Trophoblast cell (in vitro differentiated cells and primary cell): Measurements from ENCODE around the gene OSBPL1A.
A peak's percentile ranks its signal among the peaks of the same experiment; 100 is the strongest.

ENCODE experiments used
- DNase-seq, 2 donors: peaks; one replicate each; pipeline ENCODE4 v3.0.0-alpha.2; 2016
- H2AFZ ChIP-seq: 2 replicates; pipeline ENCODE4 v1.6.1; 2013; ENCODE audit warnings: low read length, moderate library complexity, mild to moderate bottlenecking; ENCODE audit not compliant: insufficient read depth, poor library complexity
- H2AK5ac ChIP-seq: 2 replicates; pipeline ENCODE4 v1.6.1; 2013; ENCODE audit warnings: mild to moderate bottlenecking, low read length
- H2BK120ac ChIP-seq: 2 replicates; pipeline ENCODE4 v1.6.1; 2013; ENCODE audit warnings: low read length, mild to moderate bottlenecking, moderate library complexity; ENCODE audit not compliant: insufficient read depth, poor library complexity
- H2BK12ac ChIP-seq: 2 replicates; pipeline ENCODE4 v1.6.1; 2013; ENCODE audit warnings: mild to moderate bottlenecking, low read length, moderate library complexity
- H2BK5ac ChIP-seq: 2 replicates; pipeline ENCODE4 v1.6.1; 2013; ENCODE audit warnings: low read length, low read depth, moderate library complexity, mild to moderate bottlenecking; ENCODE audit not compliant: poor library complexity
- H3K14ac ChIP-seq: 2 replicates; pipeline ENCODE4 v1.6.1; 2013; ENCODE audit warnings: mild to moderate bottlenecking, low read length
- H3K18ac ChIP-seq: 2 replicates; pipeline ENCODE4 v1.6.1; 2013; ENCODE audit warnings: mild to moderate bottlenecking, low read length
- H3K23ac ChIP-seq: 2 replicates; pipeline ENCODE4 v1.6.1; 2013; ENCODE audit warnings: low read length
- H3K27ac ChIP-seq: 2 replicates; pipeline ENCODE4 v1.5.1; 2013; ENCODE audit warnings: low read depth, mild to moderate bottlenecking, inconsistent platforms, low read length, moderate library complexity
- H3K27me3 ChIP-seq: 2 replicates; pipeline ENCODE4 v1.6.1; 2013; ENCODE audit warnings: inconsistent platforms, mild to moderate bottlenecking, low read length, moderate library complexity; ENCODE audit not compliant: insufficient read depth
- H3K36me3 ChIP-seq, 2 experiments: 1 replicate in 1 of 2; 2 replicates in 1 of 2; pipeline ENCODE4 v1.6.1; 2013; ENCODE audit warnings: low read length in 2 of 2, mild to moderate bottlenecking in 2 of 2, moderate library complexity in 1 of 2; ENCODE audit not compliant: insufficient read depth in 2 of 2, control insufficient read depth in 1 of 2
- H3K4ac ChIP-seq: 2 replicates; pipeline ENCODE4 v1.6.1; 2013; ENCODE audit warnings: low read depth, mild to moderate bottlenecking, low read length, moderate library complexity
- H3K4me1 ChIP-seq, 2 experiments: 1 replicate in 1 of 2; 2 replicates in 1 of 2; pipeline ENCODE4 v1.6.1; 2013; ENCODE audit warnings: low read length in 2 of 2, mild to moderate bottlenecking in 2 of 2, moderate library complexity in 1 of 2; ENCODE audit not compliant: insufficient read depth in 2 of 2, control insufficient read depth in 1 of 2
- H3K4me2 ChIP-seq: 2 replicates; pipeline ENCODE4 v1.6.1; 2013; ENCODE audit warnings: inconsistent platforms, mild to moderate bottlenecking, low read length, moderate library complexity
- H3K4me3 ChIP-seq: 2 replicates; pipeline ENCODE4 v1.5.1; 2013; ENCODE audit warnings: mild to moderate bottlenecking, low read depth, low read length, inconsistent platforms
- H3K79me1 ChIP-seq: one replicate; pipeline ENCODE4 v1.6.1; 2013; ENCODE audit warnings: low read length
- H3K79me2 ChIP-seq: 2 replicates; pipeline ENCODE4 v1.6.1; 2013; ENCODE audit warnings: low read length, mild to moderate bottlenecking; ENCODE audit not compliant: control insufficient read depth, insufficient read depth, poor library complexity
- H3K9ac ChIP-seq: 2 replicates; pipeline ENCODE4 v1.6.1; 2013; ENCODE audit warnings: mild to moderate bottlenecking, low read length
- H3K9me3 ChIP-seq: 2 replicates; pipeline ENCODE4 v1.6.1; 2013; ENCODE audit warnings: low read depth, mild to moderate bottlenecking, control low read depth, inconsistent platforms, low read length; ENCODE audit not compliant: insufficient read depth
- H4K12ac ChIP-seq: 2 replicates; pipeline ENCODE4 v1.6.1; 2013; ENCODE audit warnings: low read depth, mild to moderate bottlenecking, low read length, moderate library complexity
- H4K8ac ChIP-seq: 2 replicates; pipeline ENCODE4 v1.6.1; 2013; ENCODE audit warnings: low read depth, mild to moderate bottlenecking, low read length, moderate library complexity
- H4K91ac ChIP-seq: one replicate; pipeline ENCODE4 v1.6.1; 2013; ENCODE audit warnings: low read depth, mild to moderate bottlenecking, low read length, moderate library complexity
- WGBS: extraction: QIAGEN DNeasy Blood & Tissue Kit; methylation state at CpG from one replicate; pipeline ENCODE4 v1.1.7; 2013; ENCODE audit warnings: missing lambda C conversion rate; ENCODE audit not compliant: insufficient read length, insufficient coverage; ENCODE audit errors: extremely low coverage; 5-methylcytosine and 5-hydroxymethylcytosine counted together

Gene OSBPL1A

DNA sequence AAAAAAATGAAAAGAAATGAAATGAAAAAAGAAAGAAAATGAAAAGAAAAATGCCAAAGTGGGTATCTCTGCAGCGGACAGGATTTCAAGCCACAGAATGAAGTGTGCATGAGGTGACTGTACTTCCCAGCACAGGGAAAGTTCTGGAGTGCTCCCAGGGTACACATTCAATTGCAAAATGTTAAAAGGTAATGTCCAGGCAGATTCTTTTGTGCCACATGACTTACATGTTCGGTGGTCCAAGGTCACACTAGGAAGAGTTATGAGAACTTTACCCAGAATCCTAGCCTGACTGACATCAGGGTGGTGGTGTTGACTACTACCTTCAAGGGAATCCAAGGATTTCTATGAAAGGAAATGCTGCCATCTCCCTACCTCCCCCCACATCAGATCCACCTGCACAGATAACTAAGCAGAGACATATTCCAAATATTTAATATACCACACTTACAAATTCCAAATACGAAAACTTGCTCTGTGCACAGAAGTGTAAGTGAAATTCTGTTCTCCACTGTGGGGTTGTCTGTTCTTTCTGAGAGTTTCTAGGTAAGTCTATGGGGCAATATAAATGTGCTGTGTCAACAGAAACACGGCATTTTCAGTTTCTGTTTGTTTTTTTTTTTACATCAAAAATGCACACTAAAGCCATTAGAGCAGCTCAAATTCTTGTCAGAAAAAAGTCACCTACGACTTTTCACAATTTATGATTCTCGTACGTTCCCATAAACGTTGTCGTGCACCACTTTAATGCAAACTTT is 202.1 kb downstream of the OSBPL1A start:
- Histone ChIP-seq H2AK5ac (no peak overlapping the region), H3K9ac (no peak overlapping the region), H3K27me3 (no peaks in the 10 kb centered on the region), H3K9me3 (peaks cover 2% of the 10 kb centered on the region), H3K36me3 (no peaks in the 10 kb centered on the region), H3K4ac (no peak overlapping the region), H3K14ac (no peak overlapping the region), H3K4me1 (peaks cover 0 to 2% of the 10 kb centered on the region in 2 experiments), H2BK120ac (no peak overlapping the region), H3K79me1 (no peaks in the 10 kb centered on the region), H3K27ac (no peak overlapping the region), H2AFZ (no peak overlapping the region), H4K91ac (no peak overlapping the region), H3K79me2 (no peaks in the 10 kb centered on the region), H4K12ac (no peak overlapping the region), H3K23ac (no peak overlapping the region), H2BK5ac (no peak overlapping the region), H4K8ac (no peak overlapping the region), H3K4me2 (no peak overlapping the region), H3K4me3 (no peak overlapping the region), H2BK12ac (no peak overlapping the region), H3K18ac (no peak overlapping the region)
- no CpG with 5 or more reads among the region's 9 CpGs for WGBS
- no peak for DNase-seq

DNA sequence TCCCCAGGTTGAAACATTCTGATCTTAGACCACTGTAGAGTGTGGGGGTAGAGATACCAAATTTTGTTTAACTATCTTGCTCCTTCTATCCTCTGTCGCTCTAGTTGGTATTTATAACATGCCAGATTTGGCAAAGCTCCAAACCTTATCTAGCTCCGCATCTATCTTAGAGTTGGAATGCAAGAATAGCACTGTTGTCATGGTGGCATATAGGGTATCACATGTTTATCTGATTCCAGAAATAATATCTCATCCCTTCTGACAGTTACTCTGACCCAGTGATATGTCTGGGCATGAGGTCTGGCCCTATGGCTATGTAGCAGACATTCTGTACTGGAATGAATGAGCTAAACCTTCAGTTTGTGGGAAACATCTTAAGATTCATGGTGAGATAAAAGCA is 207.0 kb downstream of the OSBPL1A start:
- WGBS = no CpG with 5 or more reads among the region's 2 CpGs
- peaks cover 0 to 2% of the 10 kb centered on the region in 2 experiments for H3K4me1 ChIP-seq
- no peak overlapping the region for H2BK12ac ChIP-seq
- no peak overlapping the region for H3K18ac ChIP-seq
- H3K4ac ChIP-seq = no peak overlapping the region
- no peak overlapping the region for H3K23ac ChIP-seq
- DNase-seq = peak in 1 of 2 donors; percentile 47
- H3K14ac ChIP-seq = no peak overlapping the region
- H3K36me3 ChIP-seq = no peaks in the 10 kb centered on the region
- H3K27me3 ChIP-seq = no peaks in the 10 kb centered on the region
- H3K4me3 ChIP-seq = no peak overlapping the region
- no peak overlapping the region for H2BK120ac ChIP-seq
- H4K12ac ChIP-seq = no peak overlapping the region
- no peak overlapping the region for H4K8ac ChIP-seq
- no peak overlapping the region for H4K91ac ChIP-seq
- no peaks in the 10 kb centered on the region for H3K79me1 ChIP-seq
- H3K9me3 ChIP-seq = no peaks in the 10 kb centered on the region
- H3K79me2 ChIP-seq = no peaks in the 10 kb centered on the region
- H2AFZ ChIP-seq = no peak overlapping the region
- H2BK5ac ChIP-seq = no peak overlapping the region
- H3K9ac ChIP-seq = no peak overlapping the region
- no peak overlapping the region for H3K27ac ChIP-seq
- no peak overlapping the region for H2AK5ac ChIP-seq
- H3K4me2 ChIP-seq = no peak overlapping the region

DNA sequence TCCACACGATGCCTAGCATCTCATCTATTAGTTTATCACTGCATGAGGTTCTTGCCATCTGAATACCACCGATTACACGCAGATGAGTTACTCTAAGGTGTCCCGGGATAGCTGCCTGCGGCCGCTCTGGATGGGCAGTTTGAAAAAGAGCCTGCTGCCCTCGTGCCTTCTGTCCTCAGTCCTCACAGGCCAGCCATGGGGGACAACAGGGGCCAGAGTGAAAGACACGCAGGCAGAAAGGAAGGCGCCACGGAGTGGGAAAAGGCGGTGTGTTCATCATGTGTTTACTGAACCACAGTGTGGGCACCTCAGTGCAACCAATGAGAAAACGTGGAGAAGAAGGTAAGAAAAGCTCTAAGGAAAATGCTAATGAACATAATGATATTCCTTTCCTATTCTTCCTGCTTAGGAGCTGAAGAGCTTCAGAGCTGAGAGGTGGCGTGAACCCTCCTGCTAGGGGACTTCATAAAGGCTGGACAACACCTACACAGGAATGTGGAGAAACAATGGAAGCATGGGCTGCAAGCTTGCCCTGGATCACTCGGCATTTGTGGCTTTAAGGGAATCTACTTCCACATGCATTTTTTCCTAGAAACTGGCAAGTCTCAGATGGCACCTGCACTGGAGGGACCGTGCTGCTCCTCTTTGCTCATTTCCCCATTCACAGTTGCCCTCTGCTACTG is 207.8 kb downstream of the OSBPL1A start:
- DNase-seq = no peak
- Histone ChIP-seq H2AK5ac (no peak overlapping the region), H2BK120ac (no peak overlapping the region), H3K14ac (no peak overlapping the region), H2BK12ac (no peak overlapping the region), H3K4me1 (peaks cover 0 to 2% of the 10 kb centered on the region in 2 experiments), H4K12ac (no peak overlapping the region), H3K79me1 (no peaks in the 10 kb centered on the region), H3K4me2 (no peak overlapping the region), H3K9ac (no peak overlapping the region), H3K36me3 (no peaks in the 10 kb centered on the region), H2BK5ac (no peak overlapping the region), H3K27me3 (no peaks in the 10 kb centered on the region), H2AFZ (no peak overlapping the region), H3K27ac (no peak overlapping the region), H3K79me2 (no peaks in the 10 kb centered on the region), H3K9me3 (no peaks in the 10 kb centered on the region), H3K18ac (no peak overlapping the region), H3K4me3 (no peak overlapping the region), H3K4ac (no peak overlapping the region), H4K8ac (no peak overlapping the region), H3K23ac (no peak overlapping the region), H4K91ac (no peak overlapping the region)
- WGBS = no CpG with 5 or more reads among the region's 15 CpGs

DNA sequence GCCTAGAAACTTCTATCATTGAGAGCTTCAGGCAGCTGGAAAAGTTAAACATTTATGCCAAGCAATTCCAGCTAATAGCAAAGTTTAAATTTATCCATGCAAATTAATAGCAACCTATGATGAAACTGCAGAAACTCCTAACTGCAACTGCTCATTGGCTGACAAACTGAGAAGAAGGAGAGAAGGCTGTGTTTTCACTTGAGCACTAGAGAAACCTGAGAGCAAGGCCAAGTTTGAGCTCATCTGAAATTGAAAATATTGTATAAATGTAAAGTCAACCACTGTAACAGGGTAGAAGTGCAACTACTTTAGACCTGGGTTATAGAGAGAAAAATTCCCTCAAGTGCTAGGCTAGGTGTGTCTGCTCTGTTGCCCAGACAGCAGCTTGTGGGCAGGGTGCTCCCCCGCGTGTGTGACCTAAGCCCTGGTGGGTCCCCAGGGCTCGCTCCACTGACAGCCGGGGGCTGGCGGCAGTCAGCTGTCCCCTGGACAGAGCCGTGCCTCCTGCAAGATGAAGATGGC is 208.6 kb downstream of the OSBPL1A start:
- Histone ChIP-seq H2AK5ac (no peak overlapping the region), H3K14ac (no peak overlapping the region), H3K36me3 (no peaks in the 10 kb centered on the region), H4K91ac (no peak overlapping the region), H4K8ac (no peak overlapping the region), H3K4me1 (peaks cover 0 to 2% of the 10 kb centered on the region in 2 experiments), H3K4ac (no peak overlapping the region), H3K79me1 (no peaks in the 10 kb centered on the region), H3K9ac (no peak overlapping the region), H3K23ac (no peak overlapping the region), H3K27ac (no peak overlapping the region), H3K27me3 (no peaks in the 10 kb centered on the region), H3K79me2 (no peaks in the 10 kb centered on the region), H4K12ac (no peak overlapping the region), H3K18ac (no peak overlapping the region), H2BK5ac (no peak overlapping the region), H3K4me3 (no peak overlapping the region), H2BK120ac (no peak overlapping the region), H2BK12ac (no peak overlapping the region), H3K9me3 (no peaks in the 10 kb centered on the region), H2AFZ (no peak overlapping the region), H3K4me2 (no peak overlapping the region)
- DNase-seq = no peak
- no CpG with 5 or more reads among the region's 6 CpGs for WGBS
